SK-N-MC (cell line): ENCODE results near the gene IRX5.

ENCODE experiments used
- EZH2 ChIP-seq: fragments of 200-600 bp; sonication (generic); IDR thresholded peaks from one replicate; pipeline ENCODE4 v1.6.1; 2017; ENCODE audit warnings: antibody characterized with exemption
- FOXP2 ChIP-seq: optimal IDR thresholded peaks from 2 replicates; pipeline ENCODE3; 2011; ENCODE audit warnings: mild to moderate bottlenecking, moderate library complexity; ENCODE audit not compliant: insufficient read depth; ENCODE audit errors: extremely low read length, control extremely low read depth
- POLR2AphosphoS5 ChIP-seq: IDR thresholded peaks from 2 replicates; pipeline ENCODE4 v1.6.1; 2012; ENCODE audit warnings: mild to moderate bottlenecking, low read depth, low read length, borderline replicate concordance

GRCh38 chr16:54932737-54933254, 2.1 kb downstream of the IRX5 start:
- TF ChIP-seq EZH2 (no peak), FOXP2 (no peak), POLR2AphosphoS5 (no peak)
